SK-N-SH (cell line): ENCODE data around the gene PPP3R1.

Experiments
- CTCF ChIP-seq: fragments of 200-600 bp; sonication (generic); IDR thresholded peaks from 2 replicates; pipeline ENCODE4 v1.6.1; 2017; ENCODE audit warnings: antibody characterized with exemption, mild to moderate bottlenecking, moderate library complexity
- GATA2 ChIP-seq: sonication (generic); formaldehyde crosslinking; IDR thresholded peaks from 2 replicates; pipeline ENCODE4 v1.5.0; 2020; ENCODE audit warnings: mild to moderate bottlenecking, missing genetic modification reagents
- NFIC ChIP-seq: IDR thresholded peaks from 2 replicates; pipeline ENCODE4 v1.4.0; 2012; ENCODE audit warnings: borderline replicate concordance
- POLR2AphosphoS5 ChIP-seq: IDR thresholded peaks from 2 replicates; pipeline ENCODE4 v1.6.1; 2012; ENCODE audit warnings: low read depth, low read length
- SIN3A ChIP-seq: IDR thresholded peaks from 2 replicates; pipeline ENCODE4 v1.6.1; 2012; ENCODE audit warnings: low read depth, mild to moderate bottlenecking, low read length, moderate library complexity, borderline replicate concordance
- TEAD4 ChIP-seq: IDR thresholded peaks from 2 replicates; pipeline ENCODE4 v1.4.0; 2012; ENCODE audit warnings: mild to moderate bottlenecking, borderline replicate concordance; ENCODE audit not compliant: insufficient read depth
- USF2 ChIP-seq: fragments of 150-350 bp; IDR thresholded peaks from 2 replicates; pipeline ENCODE4 v1.6.1; 2017; ENCODE audit warnings: antibody characterized with exemption, low read length, low read depth, borderline replicate concordance

GRCh38 chr2:68293755-68294154, 41.4 kb upstream of the PPP3R1 start:
- TF ChIP-seq POLR2AphosphoS5 (no peak), CTCF (no peak), NFIC (no peak), GATA2 (no peak), TEAD4 (no peak), USF2 (no peak), SIN3A (no peak)
